Lower leg skin (tissue), 4 donors: ENCODE results near the gene SVIL. TPM values are rescaled to one million over a fixed set of nuclear protein-coding genes. Genes with fewer than 3 reads are reported as not detected.
"Not testable (repeated sequence)": the region's sequence is repeated elsewhere in the genome, so short reads cannot be mapped to it uniquely, and the experiment has no call there.

Experiments used
- DNase-seq, 2 donors: peaks; one replicate each; pipeline ENCODE4 v3.0.0-alpha.2; 2019; ENCODE audit warnings: low spot score in 2 of 2
- H3K4me3 ChIP-seq: fragments of 200-600 bp; sonication (generic); 2 replicates; pipeline ENCODE4 v1.5.1; 2017; ENCODE audit warnings: mild to moderate bottlenecking, low read depth; ENCODE audit not compliant: poor library complexity, severe bottlenecking
- POLR2A ChIP-seq, 2 donors: fragments of 450-650 bp; IDR thresholded peaks; one replicate each; pipeline ENCODE4 v1.6.1; 2016 to 2017; ENCODE audit warnings: antibody characterized with exemption in 2 of 2, mild to moderate bottlenecking in 1 of 2, moderate library complexity in 1 of 2
- WGBS, 2 donors: methylation state at CpG; one replicate each; pipeline ENCODE4 v1.1.5; 2018; 5-methylcytosine and 5-hydroxymethylcytosine counted together
- intact Hi-C: fragments of 100-400 bp; cut with DNase I; formaldehyde crosslinking; loops from one replicate; pipeline ENCODE4 v1.15.0; 2023; ENCODE audit warnings: low total_unique reads
- total RNA-seq, 4 donors: library from RNA; depleted of rRNA; stranded (reverse); fragments of >200 nt; gene quantifications; one replicate each; pipeline ENCODE4 v1.1.0, GENCODE V29; 2016
- TF ChIP-seq, protein P1 (sequence below), 3 donors: fragments of 450-650 bp; IDR thresholded peaks; one replicate each; pipeline ENCODE4 v1.5.1; 2016; ENCODE audit warnings: antibody characterized with exemption in 3 of 3, mild to moderate bottlenecking in 3 of 3, moderate library complexity in 2 of 3

The SVIL gene
- total RNA-seq, 4 donors from 2014 or later: 49.0 to 91.0 (median 74.4) TPM

DNA sequence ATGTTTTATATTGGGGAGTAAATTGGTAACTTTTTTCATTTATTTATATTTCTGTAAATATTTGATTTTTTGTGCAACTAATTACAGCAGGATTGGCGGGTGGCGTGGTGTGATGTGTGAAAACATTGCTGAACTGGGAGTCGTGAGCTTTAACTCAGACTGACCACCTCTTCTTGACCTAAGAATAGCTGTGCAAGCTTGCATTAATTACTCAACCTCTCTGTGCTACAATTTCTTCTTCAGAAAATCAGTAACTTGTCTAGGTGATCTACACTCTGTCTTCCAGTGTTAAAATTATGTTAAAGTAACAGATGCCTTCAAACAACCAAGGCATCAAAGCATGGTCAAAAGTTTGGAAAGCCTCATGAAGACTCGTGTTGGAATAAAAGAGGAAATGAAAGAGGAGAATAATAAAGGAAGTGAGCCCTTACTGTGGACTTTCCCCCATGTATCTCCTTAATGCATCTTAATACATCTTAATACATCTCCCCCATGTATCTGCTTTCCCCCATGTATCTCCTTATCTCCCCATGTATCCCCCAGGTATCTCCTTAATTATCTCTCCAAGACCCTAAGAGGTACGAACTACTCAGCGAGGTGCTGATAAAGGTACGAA is 71.2 kb downstream of the SVIL start:
- TF ChIP-seq, protein P1, sequence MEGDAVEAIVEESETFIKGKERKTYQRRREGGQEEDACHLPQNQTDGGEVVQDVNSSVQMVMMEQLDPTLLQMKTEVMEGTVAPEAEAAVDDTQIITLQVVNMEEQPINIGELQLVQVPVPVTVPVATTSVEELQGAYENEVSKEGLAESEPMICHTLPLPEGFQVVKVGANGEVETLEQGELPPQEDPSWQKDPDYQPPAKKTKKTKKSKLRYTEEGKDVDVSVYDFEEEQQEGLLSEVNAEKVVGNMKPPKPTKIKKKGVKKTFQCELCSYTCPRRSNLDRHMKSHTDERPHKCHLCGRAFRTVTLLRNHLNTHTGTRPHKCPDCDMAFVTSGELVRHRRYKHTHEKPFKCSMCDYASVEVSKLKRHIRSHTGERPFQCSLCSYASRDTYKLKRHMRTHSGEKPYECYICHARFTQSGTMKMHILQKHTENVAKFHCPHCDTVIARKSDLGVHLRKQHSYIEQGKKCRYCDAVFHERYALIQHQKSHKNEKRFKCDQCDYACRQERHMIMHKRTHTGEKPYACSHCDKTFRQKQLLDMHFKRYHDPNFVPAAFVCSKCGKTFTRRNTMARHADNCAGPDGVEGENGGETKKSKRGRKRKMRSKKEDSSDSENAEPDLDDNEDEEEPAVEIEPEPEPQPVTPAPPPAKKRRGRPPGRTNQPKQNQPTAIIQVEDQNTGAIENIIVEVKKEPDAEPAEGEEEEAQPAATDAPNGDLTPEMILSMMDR (IDR thresholded peaks at IDR 0.05): no peak
- TF ChIP-seq POLR2A (IDR thresholded peaks at IDR 0.05): no peak
- WGBS, 2 donors: 94% methylated on average over 7 of the region's 7 CpGs
- H3K4me3 ChIP-seq: no peak overlapping the region
- peak in 1 of 2 donors; percentile 10 for DNase-seq
- intact Hi-C loops: no loop called here

DNA sequence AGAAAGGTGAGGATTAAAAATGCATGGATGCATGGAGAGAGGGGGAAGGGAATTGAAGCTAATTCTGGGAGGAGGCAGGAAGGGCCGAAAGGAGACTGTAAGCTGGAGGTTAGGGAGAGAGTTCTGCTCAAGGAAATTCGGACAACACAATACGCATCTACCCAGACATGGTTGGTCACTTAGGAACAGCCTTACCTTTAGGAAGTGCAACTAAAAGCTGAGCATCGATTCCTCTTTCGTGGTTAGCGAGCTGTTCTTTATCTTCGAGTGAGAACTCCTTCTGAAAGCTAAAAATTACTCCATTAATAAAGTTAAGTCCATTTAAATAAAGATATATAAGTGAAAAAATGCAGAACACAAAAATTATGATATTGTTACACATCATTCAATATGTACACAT is 71.8 kb downstream of the SVIL start:
- WGBS, 2 donors: 88 to 96% methylated on average over 7 of the region's 7 CpGs
- H3K4me3 ChIP-seq, DNase-seq, intact Hi-C loops: not testable (repeated sequence)

DNA sequence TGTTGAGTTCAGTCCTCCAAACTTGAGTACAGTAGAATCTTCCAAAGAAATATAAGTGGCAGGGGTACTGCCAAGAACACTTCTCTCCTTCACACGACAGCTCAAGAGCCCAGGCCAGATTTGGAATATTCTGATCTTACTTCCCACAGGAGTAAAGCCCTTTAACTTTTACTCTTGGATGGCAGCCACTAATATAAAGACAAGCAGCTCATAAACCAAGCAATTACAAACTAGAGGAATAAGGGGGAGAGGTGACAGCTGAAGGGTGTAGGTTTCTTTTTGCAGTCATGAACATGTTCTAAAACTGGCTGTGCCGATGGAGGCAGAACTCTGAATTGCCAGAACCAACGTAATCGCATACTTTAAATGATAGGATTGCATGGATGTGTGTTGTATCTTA is 74.8 kb downstream of the SVIL start:
- intact Hi-C loops: no loop called here
- DNase-seq: no peak
- WGBS, 2 donors: 44 to 46% methylated on average over 4 of the region's 4 CpGs

DNA sequence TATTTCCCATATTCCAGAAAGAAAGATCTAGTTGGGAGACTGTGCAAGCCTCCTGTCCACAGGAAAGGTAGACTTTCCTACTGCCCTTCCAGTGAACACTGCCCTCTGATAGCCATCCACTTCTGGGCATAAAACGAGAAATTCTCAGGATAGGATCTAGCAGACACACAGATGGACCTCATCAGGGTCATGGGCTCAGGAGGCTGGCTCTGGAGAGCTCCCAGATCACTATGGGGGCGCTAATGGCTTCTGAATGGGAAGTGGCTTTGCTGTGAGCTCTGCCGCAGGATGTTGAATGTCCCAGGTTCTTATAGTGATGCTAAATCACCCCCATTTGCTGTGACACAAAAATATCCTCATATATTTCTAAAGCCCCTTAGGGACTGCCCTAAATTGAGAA is 77.1 kb downstream of the SVIL start:
- intact Hi-C loops: no loop called here
- 88 to 92% methylated on average over 3 of the region's 3 CpGs for WGBS, 2 donors
- H3K4me3 ChIP-seq: no peak overlapping the region
- DNase-seq: peak in 1 of 2 donors; percentile 60
- no peak for TF ChIP-seq POLR2A (IDR thresholded peaks at IDR 0.05)
- TF ChIP-seq, protein P1 (IDR thresholded peaks at IDR 0.05): no peak

More for the DNA sequence above, 74.8 kb downstream of the SVIL start:
- no peak overlapping the region for H3K4me3 ChIP-seq
- TF ChIP-seq POLR2A (IDR thresholded peaks at IDR 0.05): no peak
- TF ChIP-seq, protein P1 (IDR thresholded peaks at IDR 0.05): no peak

DNA sequence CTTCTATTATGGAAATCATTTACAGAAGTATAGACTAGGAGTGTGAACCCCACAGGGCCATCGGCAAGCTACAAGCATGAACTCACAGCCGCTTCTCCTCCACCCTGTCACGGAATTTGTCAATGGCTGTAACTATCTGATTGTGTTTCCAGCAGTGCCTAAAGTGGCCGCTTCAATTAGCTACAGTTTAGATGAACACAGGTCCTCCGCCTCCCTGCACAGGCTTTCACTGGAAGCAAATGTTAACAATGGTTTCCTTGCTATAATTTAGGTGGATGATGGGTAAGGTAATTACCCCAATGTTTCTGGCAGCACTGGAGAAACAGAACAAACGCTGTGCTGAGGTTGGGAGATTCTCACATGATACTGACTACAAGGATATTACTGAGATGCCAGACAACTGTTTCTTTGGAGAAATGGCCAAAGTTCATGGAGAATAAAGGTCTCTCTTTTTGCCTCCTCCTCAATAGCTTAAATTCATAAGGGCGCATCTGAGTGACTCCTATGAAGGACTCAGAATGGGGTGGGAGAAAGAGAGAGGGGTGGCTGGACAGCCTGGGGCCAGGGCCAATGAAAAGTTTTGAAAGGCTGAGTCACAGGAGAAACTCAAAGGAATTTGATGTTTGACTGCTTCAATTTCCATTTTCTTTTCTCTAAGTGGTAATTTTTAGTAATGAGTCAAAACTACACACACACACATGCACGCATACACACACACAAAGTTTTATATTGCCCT is 78.9 kb downstream of the SVIL start:
- TF ChIP-seq POLR2A (IDR thresholded peaks at IDR 0.05): no peak
- TF ChIP-seq, protein P1 (IDR thresholded peaks at IDR 0.05): no peak
- WGBS, 2 donors: 63 to 81% methylated on average over 8 of the region's 8 CpGs
- intact Hi-C loops: no loop called here
- no peak overlapping the region for H3K4me3 ChIP-seq
- peak in 1 of 2 donors; percentile 81 for DNase-seq

DNA sequence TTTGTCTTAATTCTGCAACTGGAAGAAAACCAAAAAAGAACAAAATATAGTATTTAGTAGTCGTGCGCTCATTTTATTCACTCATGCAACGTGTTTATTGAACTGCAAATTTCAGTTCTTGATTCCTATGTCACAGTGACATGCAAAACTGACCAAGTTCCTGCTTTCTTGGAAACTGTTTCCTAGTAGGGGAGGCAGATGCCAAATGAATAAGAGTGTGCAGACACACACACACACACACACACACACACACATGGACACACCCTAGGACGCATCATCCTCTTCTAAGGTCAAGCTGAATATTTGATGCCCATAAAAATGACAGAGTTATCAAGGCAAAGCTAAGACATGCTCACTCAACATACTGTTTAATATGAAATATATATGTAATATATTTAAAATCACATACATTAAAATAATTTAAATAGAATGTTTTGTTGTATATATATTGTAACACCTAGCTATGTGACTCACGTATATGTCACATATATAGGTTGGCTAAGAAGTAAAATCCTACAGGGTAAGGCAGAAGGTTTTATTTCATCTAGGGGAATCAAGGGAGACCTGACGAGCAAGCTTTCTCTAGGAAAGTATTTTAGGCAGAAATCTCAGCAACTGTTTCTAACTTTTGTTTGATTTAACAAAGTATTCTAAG is 79.6 kb downstream of the SVIL start:
- no peak overlapping the region for H3K4me3 ChIP-seq
- intact Hi-C loops: no loop called here
- no peak for DNase-seq
- WGBS, 2 donors: 68 to 69% methylated on average over 6 of the region's 6 CpGs
- TF ChIP-seq, protein P1 (IDR thresholded peaks at IDR 0.05): no peak
- no peak for TF ChIP-seq POLR2A (IDR thresholded peaks at IDR 0.05)
